ENCODE results near the gene FAAH. TPM values are rescaled to one million over a fixed set of nuclear protein-coding genes. Genes with fewer than 3 reads are reported as not detected.

Gene FAAH
- total RNA-seq, 1 donor from 2014 or later: 2.7 TPM

DNA sequence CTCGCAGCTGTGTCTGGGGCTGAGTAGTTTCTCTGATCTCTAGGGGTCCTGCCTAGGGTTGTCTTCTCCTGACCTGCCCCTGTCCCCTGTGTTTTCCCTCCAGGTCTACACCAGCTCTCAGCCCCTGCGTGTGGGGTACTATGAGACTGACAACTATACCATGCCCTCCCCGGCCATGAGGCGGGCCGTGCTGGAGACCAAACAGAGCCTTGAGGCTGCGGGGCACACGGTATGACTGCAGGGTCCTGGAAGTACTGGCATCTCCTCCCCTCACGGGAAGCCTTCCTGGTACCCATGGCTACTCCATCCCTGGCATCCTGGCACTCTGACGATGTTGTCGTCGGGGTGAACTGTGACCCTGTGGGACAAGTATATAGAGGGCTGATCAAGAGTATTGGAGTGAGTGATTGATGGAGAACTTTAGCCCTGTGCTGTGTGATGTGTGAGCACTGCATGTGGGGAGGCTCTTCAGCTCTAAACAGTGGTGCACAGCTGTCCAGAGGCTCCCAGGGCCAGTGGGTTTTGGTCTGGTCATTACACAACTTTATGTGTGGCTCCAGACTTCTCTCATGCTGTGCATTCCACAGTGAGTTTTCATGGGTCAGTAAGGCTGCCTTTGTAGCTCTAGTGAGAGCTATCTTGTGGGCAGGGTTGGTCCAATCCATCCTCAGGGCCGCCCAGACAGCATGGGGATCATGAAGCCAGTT lies 14.4 kb downstream of the FAAH start:
- Mint-ChIP-seq H3K27me3 (ENCODE audit: unreplicated experiment) (peaks cover 12% of the 10 kb centered on the region), H3K36me3 (ENCODE audit: low read depth, unreplicated experiment) (no peaks in the 10 kb centered on the region), H3K4me1 (ENCODE audit: unreplicated experiment) (peaks cover 11% of the 10 kb centered on the region), H3K27ac (ENCODE audit: unreplicated experiment) (no peak overlapping the region), H3K4me3 (ENCODE audit: unreplicated experiment) (no peak overlapping the region), H3K9me3 (ENCODE audit: unreplicated experiment) (no peaks in the 10 kb centered on the region)
- no peak for DNase-seq (ENCODE audit: low spot score)
- TF ChIP-seq, protein P1, sequence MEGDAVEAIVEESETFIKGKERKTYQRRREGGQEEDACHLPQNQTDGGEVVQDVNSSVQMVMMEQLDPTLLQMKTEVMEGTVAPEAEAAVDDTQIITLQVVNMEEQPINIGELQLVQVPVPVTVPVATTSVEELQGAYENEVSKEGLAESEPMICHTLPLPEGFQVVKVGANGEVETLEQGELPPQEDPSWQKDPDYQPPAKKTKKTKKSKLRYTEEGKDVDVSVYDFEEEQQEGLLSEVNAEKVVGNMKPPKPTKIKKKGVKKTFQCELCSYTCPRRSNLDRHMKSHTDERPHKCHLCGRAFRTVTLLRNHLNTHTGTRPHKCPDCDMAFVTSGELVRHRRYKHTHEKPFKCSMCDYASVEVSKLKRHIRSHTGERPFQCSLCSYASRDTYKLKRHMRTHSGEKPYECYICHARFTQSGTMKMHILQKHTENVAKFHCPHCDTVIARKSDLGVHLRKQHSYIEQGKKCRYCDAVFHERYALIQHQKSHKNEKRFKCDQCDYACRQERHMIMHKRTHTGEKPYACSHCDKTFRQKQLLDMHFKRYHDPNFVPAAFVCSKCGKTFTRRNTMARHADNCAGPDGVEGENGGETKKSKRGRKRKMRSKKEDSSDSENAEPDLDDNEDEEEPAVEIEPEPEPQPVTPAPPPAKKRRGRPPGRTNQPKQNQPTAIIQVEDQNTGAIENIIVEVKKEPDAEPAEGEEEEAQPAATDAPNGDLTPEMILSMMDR (IDR thresholded peaks at IDR 0.05; ENCODE audit: unreplicated experiment): no peak

DNA sequence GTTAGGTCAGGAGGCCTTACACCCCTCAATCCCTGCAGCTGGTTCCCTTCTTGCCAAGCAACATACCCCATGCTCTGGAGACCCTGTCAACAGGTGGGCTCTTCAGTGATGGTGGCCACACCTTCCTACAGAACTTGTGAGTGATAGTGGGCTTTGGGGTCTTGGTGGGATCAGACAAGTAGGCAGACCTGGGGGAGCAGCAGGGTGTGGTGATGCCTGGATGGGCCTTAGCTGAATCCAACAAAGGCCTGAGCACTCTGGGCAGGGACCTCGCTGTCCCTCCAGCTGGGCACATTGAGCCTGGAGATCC lies 14.9 kb downstream of the FAAH start:
- Mint-ChIP-seq H3K36me3 (ENCODE audit: low read depth, unreplicated experiment) (no peaks in the 10 kb centered on the region), H3K27me3 (ENCODE audit: unreplicated experiment) (peaks cover 15% of the 10 kb centered on the region), H3K4me3 (ENCODE audit: unreplicated experiment) (no peak overlapping the region), H3K27ac (ENCODE audit: unreplicated experiment) (no peak overlapping the region), H3K9me3 (ENCODE audit: unreplicated experiment) (no peaks in the 10 kb centered on the region), H3K4me1 (ENCODE audit: unreplicated experiment) (peaks cover 11% of the 10 kb centered on the region)
- DNase-seq (ENCODE audit: low spot score): no peak
- TF ChIP-seq, protein P1 (IDR thresholded peaks at IDR 0.05; ENCODE audit: unreplicated experiment): no peak

DNA sequence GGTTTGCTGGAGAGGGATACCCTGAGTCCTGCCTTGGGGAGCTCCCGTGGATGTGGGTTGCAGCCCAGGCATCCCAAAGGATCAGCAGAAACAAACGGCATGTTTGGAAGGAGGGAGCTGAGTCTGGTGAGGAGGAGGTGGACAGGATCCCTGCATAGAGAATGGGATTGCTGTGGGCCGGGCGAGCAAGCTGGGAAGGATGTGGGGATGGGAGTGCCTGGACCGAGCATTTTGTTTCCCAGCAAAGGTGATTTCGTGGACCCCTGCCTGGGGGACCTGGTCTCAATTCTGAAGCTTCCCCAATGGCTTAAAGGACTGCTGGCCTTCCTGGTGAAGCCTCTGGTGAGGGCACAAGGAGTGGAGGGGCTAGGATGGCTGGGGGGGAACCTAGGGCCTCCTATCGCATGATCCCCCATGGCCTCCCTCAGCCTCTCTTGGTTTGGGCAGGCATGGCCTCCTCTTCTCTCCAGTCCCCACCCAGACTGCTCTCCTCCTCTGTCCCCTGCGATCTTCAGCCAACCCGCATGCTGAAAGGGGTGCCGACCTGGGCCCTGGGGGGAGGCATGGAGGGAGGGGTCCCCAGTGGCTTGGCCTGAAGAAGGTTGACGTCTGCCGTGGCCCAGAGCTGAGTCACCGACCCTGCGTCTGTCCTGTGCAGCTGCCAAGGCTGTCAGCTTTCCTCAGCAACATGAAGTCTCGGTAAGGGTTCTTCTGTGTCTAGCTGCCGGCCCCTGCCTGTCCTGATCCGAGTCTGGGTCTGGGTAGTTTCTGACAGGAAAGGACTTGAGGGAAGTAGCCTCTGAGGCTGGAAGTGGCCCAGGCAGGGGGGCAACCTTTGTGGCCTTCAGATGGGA lies 16.3 kb downstream of the FAAH start:
- Mint-ChIP-seq H3K4me1 (ENCODE audit: unreplicated experiment) (peaks cover 11% of the 10 kb centered on the region), H3K9me3 (ENCODE audit: unreplicated experiment) (no peaks in the 10 kb centered on the region), H3K27me3 (ENCODE audit: unreplicated experiment) (peaks cover 19% of the 10 kb centered on the region), H3K36me3 (ENCODE audit: low read depth, unreplicated experiment) (no peaks in the 10 kb centered on the region), H3K4me3 (ENCODE audit: unreplicated experiment) (no peak overlapping the region), H3K27ac (ENCODE audit: unreplicated experiment) (no peak overlapping the region)
- TF ChIP-seq, protein P1 (IDR thresholded peaks at IDR 0.05; ENCODE audit: unreplicated experiment): no peak
- no peak for DNase-seq (ENCODE audit: low spot score)

DNA sequence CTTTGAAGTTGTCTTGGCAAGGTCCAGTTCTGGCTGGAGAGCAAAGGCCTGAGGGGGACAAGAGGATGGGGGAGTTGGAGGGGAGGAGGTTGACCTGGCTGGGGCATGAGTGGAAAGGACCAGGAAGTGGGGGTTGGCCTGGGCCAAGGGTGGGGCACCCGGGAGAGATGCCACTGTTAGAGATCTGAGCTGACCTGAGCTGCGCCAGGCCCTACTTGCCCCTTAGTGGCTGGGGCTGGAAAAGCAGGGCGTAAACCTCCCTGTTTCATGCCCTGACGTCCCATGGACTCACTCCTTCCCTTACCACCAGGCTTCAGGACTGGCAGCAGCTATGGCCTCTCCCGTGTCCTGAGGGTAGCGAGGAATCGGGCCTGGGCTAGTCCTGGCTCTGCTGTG lies 16.9 kb downstream of the FAAH start:
- no peak overlapping the region for H3K4me3 Mint-ChIP-seq (ENCODE audit: unreplicated experiment)
- TF ChIP-seq, protein P1 (IDR thresholded peaks at IDR 0.05; ENCODE audit: unreplicated experiment): no peak
- no peak for DNase-seq (ENCODE audit: low spot score)
- no peaks in the 10 kb centered on the region for H3K36me3 Mint-ChIP-seq (ENCODE audit: low read depth, unreplicated experiment)
- peaks cover 11% of the 10 kb centered on the region for H3K4me1 Mint-ChIP-seq (ENCODE audit: unreplicated experiment)
- H3K27ac Mint-ChIP-seq (ENCODE audit: unreplicated experiment): no peak overlapping the region
- H3K9me3 Mint-ChIP-seq (ENCODE audit: unreplicated experiment): no peaks in the 10 kb centered on the region
- peaks cover 19% of the 10 kb centered on the region for H3K27me3 Mint-ChIP-seq (ENCODE audit: unreplicated experiment)
